CD4-positive, alpha-beta T cell treated with Interleukin-17A for 4 hours (primary cell): ENCODE measurements around the gene SAG.
A peak's percentile ranks its signal among the peaks of the same experiment; 100 is the strongest.
"Not testable (repeated sequence)": the region's sequence is repeated elsewhere in the genome, so short reads cannot be mapped to it uniquely, and the experiment has no call there.

Experiments used
- DNase-seq: peaks from one replicate; pipeline ENCODE4 v3.0.0-alpha.2; 2020; ENCODE audit warnings: mixed read lengths

SAG gene

GRCh38 chr2:233332125-233332524 lies 24.5 kb downstream of the SAG start:
- DNase-seq = no peak

GRCh38 chr2:233334915-233335314 lies 27.3 kb downstream of the SAG start:
- DNase-seq = no peak

- not testable (repeated sequence) for DNase-seq
Observed at GRCh38 chr2:233336091-233336490, 28.5 kb downstream of the SAG start.

GRCh38 chr2:233336541-233336940 lies 28.9 kb downstream of the SAG start:
- no peak for DNase-seq

GRCh38 chr2:233338046-233338445 lies 30.4 kb downstream of the SAG start:
- DNase-seq = no peak

- DNase-seq = no peak
Observed at GRCh38 chr2:233338812-233339368, 31.3 kb downstream of the SAG start.

GRCh38 chr2:233339427-233339826 lies 31.8 kb downstream of the SAG start:
- no peak for DNase-seq

- no peak for DNase-seq
Observed at GRCh38 chr2:233341296-233341695, 33.7 kb downstream of the SAG start.

- DNase-seq = no peak
Observed at GRCh38 chr2:233342301-233342700, 34.7 kb downstream of the SAG start.

GRCh38 chr2:233343171-233343705 lies 35.6 kb downstream of the SAG start:
- DNase-seq = no peak

GRCh38 chr2:233346376-233346775 lies 38.8 kb downstream of the SAG start:
- no peak for DNase-seq

- no peak for DNase-seq
Observed at GRCh38 chr2:233346930-233347329, 39.3 kb downstream of the SAG start.

- no peak for DNase-seq
Observed at GRCh38 chr2:233349005-233349998, 41.7 kb downstream of the SAG start.

GRCh38 chr2:233350708-233351107 lies 43.1 kb downstream of the SAG start:
- DNase-seq = peak; percentile 67

GRCh38 chr2:233351423-233351822 lies 43.8 kb downstream of the SAG start:
- DNase-seq = no peak

- DNase-seq = no peak
Observed at GRCh38 chr2:233352141-233352842, 44.7 kb downstream of the SAG start.

GRCh38 chr2:233353101-233353768 lies 45.6 kb downstream of the SAG start:
- no peak for DNase-seq

GRCh38 chr2:233353769-233354499 lies 46.3 kb downstream of the SAG start, which contains the start of gene DGKD:
TSS of gene DGKD (plus strand) at chr2:233354494. CDS start at chr2:233354519, 25 bp downstream.
- DNase-seq = peak; percentile 81

GRCh38 chr2:233354500-233354924 lies 46.9 kb downstream of the SAG start:
- no peak for DNase-seq

- DNase-seq = peak; percentile 34
Observed at GRCh38 chr2:233354971-233355574, 47.5 kb downstream of the SAG start.

GRCh38 chr2:233355916-233356315 lies 48.3 kb downstream of the SAG start:
- DNase-seq = no peak
